NK-92 (cell line): ENCODE data around the gene GOLGA6L10.
"Not testable (repeated sequence)": the region's sequence is repeated elsewhere in the genome, so short reads cannot be mapped to it uniquely, and the experiment has no call there.

Experiments used
- DNase-seq: peaks from one replicate; lab custom pipeline; 2025; ENCODE audit not compliant: unreplicated experiment; lab: John Stamatoyannopoulos, UW

GOLGA6L10 gene

GRCh38 chr15:82349375-82349774, at the start of gene GOLGA6L10:
Gene GOLGA6L10, minus strand, starts transcription at chr15:82349475. Its CDS starts 100 bp downstream, at chr15:82349375.
- DNase-seq, result not testable (repeated sequence)

- DNase-seq, result no peak
Measured at GRCh38 chr15:82398785-82399184, 49.5 kb upstream of the GOLGA6L10 start.

- DNase-seq, result no peak
Measured at GRCh38 chr15:82397817-82398216, 48.5 kb upstream of the GOLGA6L10 start.

GRCh38 chr15:82395788-82396187, 46.5 kb upstream of the GOLGA6L10 start:
- DNase-seq, result not testable (repeated sequence)

GRCh38 chr15:82393671-82394070, 44.4 kb upstream of the GOLGA6L10 start:
- DNase-seq, result no peak

GRCh38 chr15:82392077-82392476, 42.8 kb upstream of the GOLGA6L10 start:
- DNase-seq, result not testable (repeated sequence)

GRCh38 chr15:82390152-82390551, 40.9 kb upstream of the GOLGA6L10 start:
- not testable (repeated sequence) for DNase-seq

- DNase-seq, result not testable (repeated sequence)
Measured at GRCh38 chr15:82387209-82387608, 37.9 kb upstream of the GOLGA6L10 start.

- not testable (repeated sequence) for DNase-seq
Measured at GRCh38 chr15:82381330-82381955, 32.2 kb upstream of the GOLGA6L10 start.

- not testable (repeated sequence) for DNase-seq
Measured at GRCh38 chr15:82379552-82379951, 30.3 kb upstream of the GOLGA6L10 start.

GRCh38 chr15:82373661-82374060, 24.4 kb upstream of the GOLGA6L10 start:
- DNase-seq, result not testable (repeated sequence)

- no peak for DNase-seq
Measured at GRCh38 chr15:82371656-82372055, 22.4 kb upstream of the GOLGA6L10 start.

GRCh38 chr15:82367790-82368189, 18.5 kb upstream of the GOLGA6L10 start:
- DNase-seq, result not testable (repeated sequence)

GRCh38 chr15:82365692-82366323, 16.5 kb upstream of the GOLGA6L10 start:
- DNase-seq, result not testable (repeated sequence)

- not testable (repeated sequence) for DNase-seq
Measured at GRCh38 chr15:82364548-82364947, 15.3 kb upstream of the GOLGA6L10 start.

GRCh38 chr15:82362790-82363189, 13.5 kb upstream of the GOLGA6L10 start:
- DNase-seq, result not testable (repeated sequence)

GRCh38 chr15:82360618-82361017, 11.3 kb upstream of the GOLGA6L10 start:
- DNase-seq, result not testable (repeated sequence)

GRCh38 chr15:82355055-82355454, 5.8 kb upstream of the GOLGA6L10 start:
- DNase-seq, result not testable (repeated sequence)

GRCh38 chr15:82354546-82354945, 5.3 kb upstream of the GOLGA6L10 start:
- DNase-seq, result not testable (repeated sequence)

GRCh38 chr15:82347645-82348044, 1.6 kb downstream of the GOLGA6L10 start:
- not testable (repeated sequence) for DNase-seq

GRCh38 chr15:82345176-82345575, 4.1 kb downstream of the GOLGA6L10 start:
- DNase-seq, result not testable (repeated sequence)

GRCh38 chr15:82344421-82344820, 4.9 kb downstream of the GOLGA6L10 start:
- not testable (repeated sequence) for DNase-seq
